HG02642 (cell line): ENCODE data around the gene COL9A3.

ENCODE experiments used
- ATAC-seq: cut with Tn5 transposase; IDR thresholded peaks from one replicate; pipeline ENCODE4 v1.9.1; 2021; ENCODE audit warnings: mild to moderate bottlenecking; ENCODE audit not compliant: unreplicated experiment, poor library complexity

COL9A3 gene

GRCh38 chr20:62888406-62888805 lies 71.6 kb downstream of the COL9A3 start:
- no peak for ATAC-seq

- no peak for ATAC-seq
Measured at GRCh38 chr20:62888910-62889309, 72.1 kb downstream of the COL9A3 start.

GRCh38 chr20:62889411-62889810 lies 72.6 kb downstream of the COL9A3 start:
- ATAC-seq: no peak

GRCh38 chr20:62889871-62890270 lies 73.0 kb downstream of the COL9A3 start:
- no peak for ATAC-seq

GRCh38 chr20:62890444-62890843 lies 73.6 kb downstream of the COL9A3 start:
- no peak for ATAC-seq
